GM19035 (cell line): ENCODE measurements around the gene PPARA.
"Not testable (repeated sequence)": the region's sequence is repeated elsewhere in the genome, so short reads cannot be mapped to it uniquely, and the experiment has no call there.

Experiments
- ATAC-seq: cut with Tn5 transposase; IDR thresholded peaks from one replicate; pipeline ENCODE4 v1.9.1; 2021; ENCODE audit not compliant: unreplicated experiment

Gene PPARA

DNA sequence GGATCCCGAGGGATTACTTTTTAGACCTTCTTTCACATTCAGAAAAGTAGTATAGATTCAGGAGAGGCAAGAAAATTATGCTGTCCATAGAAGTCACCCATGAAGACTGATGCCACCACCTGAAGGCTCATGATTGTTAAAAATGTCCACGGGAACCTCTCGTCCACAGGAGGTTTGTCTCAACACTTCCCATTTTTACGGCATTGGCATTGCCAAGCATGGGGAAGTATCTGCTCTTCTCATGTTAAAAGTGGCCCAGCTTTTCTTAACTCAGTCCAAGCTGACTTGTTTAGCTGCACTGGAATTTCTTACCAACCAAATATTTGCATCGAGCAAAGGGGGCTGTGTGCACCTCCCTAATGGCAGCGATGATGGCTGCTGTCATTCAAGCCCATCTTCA is 90.2 kb downstream of the PPARA start:
- ATAC-seq: no peak

DNA sequence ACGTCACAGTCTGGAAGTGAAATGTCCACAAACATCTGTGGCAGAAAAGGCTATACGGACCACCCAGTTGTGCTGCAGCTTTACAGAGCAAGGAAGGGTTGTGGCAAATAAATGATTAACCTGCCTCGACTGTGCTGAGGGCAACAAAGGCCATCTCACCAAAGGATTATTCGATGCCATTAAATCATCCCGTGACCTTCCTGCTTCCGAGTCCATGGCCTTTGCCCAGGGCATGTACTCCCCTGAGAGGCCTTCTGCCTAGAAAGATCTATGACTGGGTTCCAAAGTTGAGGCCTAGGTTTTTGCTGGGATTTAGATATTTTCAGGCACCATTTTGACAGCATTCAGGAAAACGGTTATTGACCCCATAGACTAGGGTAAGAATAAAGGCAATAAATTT is 90.6 kb downstream of the PPARA start:
- ATAC-seq: no peak

DNA sequence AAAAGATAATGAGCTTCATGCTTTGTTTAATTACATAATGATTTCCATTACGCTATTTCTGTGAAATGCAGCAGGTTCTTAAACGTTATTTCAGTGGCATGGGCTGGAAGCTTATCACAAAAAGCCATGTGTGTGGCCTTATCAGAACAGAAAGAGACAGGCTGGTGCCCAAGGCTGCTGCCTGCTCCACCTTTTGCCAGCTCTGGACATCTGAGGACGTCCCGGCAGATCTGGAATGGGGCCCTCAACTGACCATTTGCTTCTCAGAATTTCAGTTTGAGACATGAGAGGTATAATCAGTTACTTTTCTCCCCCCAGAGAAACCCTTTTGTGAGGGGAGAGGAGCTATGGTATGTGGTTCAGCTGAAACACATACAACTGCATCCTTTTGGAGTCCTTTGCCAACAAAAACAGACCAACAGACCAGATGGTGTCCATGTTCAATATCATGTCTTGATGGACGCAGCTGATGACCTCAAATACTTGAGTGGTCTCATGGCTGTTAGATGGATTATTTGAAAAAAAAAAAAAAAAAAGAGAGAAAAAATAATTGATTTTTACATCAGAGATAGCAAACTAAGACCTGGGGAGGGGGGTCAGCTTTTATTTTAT is 91.2 kb downstream of the PPARA start:
- no peak for ATAC-seq

DNA sequence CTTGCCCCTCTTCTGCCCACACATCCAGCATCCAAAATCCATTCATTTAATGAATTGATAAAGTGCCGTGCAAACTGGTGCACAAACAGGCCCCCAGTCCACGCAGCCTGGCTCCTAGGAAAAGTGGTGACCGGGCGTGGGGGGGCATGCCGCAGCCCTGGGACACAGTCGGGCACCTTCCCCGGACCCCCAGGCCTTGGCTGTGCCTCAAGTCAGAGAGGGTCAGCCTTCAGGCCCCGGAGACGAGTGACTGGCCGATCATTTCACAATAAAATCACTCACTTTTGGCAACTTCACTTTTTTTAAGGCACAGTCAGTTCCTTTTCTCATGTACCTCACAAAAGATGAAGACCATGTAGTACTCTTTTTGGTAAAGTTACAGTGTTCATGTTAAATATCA is 91.8 kb downstream of the PPARA start:
- no peak for ATAC-seq

DNA sequence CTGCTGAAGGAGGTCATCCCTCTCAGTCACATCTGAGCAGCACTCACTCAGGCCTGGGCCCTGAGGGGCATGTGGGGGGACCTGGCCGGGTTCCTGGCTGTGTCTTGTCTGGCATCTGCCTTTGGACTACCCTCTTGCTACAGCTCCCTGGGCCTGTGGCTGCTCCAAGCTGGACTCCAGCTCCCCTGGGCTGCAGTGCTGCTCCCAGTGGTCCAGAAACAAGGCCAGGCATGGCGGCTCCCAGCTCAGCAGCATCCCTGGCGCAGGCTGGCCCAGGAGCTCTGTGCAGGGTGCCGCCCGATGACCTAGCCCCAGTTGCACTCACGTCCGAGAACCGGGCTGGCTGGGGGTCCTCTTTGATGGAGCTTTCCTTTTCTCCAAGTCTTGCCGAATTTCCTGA is 94.4 kb downstream of the PPARA start:
- no peak for ATAC-seq

DNA sequence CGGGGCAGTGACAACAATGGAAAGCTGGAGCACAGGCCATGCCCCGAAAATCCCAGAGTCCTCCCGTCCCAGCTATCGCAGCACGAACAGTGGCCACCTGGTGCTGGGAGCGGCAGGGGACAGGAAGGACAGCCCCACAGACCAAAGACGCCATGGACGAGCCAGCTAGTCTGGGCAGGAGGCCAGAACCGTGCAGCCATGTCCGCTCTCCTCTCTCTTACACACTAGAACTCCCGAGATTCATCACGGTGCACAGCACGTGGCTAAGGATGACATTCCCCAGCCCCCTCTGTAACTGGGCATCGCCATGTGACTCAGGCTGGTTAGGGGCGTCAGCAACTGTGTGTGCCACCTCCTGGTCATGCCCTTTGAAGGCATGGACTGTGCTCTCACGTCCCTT is 95.2 kb downstream of the PPARA start:
- ATAC-seq: no peak

DNA sequence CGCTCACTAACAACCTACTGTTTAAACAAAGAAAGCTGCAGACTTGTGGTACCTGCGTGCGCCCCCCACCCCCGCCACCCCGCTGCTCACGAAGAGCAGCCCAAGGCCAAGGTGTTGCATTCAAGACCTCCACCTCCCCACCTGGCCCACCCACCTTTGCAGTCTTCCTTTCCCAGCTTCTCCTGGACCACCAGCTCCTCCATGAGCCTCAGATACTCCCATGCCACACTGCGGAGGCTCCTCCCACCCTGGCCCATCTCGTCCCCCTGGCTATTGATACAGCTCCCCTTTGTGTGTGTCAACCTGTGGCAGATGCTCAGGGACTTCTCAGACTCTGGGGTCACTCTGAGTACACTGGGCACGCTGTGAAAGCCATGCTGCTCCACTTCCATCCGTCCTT is 95.9 kb downstream of the PPARA start:
- ATAC-seq: no peak

DNA sequence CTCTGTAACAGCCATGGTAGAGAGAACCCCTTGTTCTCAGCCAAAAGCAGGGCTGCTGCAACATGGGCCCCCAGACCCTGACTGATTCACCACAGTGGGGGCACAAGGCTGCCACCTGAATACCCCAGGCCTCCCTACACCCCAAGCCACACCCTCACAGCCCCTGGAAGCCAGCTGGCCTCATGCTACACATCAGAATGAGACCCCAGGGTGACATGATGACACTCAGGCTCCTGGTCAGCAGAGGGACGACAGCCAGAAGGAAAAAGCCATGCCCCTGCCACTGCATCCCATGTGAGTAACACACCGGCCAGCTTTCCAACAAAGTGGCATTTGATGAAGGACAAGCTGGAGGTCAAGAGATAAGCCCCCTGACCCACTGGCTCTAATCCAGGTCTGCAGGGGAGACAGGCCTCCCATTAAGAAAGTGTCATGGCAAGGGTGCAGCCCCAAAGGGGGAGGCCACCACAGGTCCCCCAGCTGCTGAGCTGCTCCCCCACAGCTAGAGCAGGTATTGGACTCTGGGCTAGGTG is 97.2 kb downstream of the PPARA start:
- no peak for ATAC-seq

DNA sequence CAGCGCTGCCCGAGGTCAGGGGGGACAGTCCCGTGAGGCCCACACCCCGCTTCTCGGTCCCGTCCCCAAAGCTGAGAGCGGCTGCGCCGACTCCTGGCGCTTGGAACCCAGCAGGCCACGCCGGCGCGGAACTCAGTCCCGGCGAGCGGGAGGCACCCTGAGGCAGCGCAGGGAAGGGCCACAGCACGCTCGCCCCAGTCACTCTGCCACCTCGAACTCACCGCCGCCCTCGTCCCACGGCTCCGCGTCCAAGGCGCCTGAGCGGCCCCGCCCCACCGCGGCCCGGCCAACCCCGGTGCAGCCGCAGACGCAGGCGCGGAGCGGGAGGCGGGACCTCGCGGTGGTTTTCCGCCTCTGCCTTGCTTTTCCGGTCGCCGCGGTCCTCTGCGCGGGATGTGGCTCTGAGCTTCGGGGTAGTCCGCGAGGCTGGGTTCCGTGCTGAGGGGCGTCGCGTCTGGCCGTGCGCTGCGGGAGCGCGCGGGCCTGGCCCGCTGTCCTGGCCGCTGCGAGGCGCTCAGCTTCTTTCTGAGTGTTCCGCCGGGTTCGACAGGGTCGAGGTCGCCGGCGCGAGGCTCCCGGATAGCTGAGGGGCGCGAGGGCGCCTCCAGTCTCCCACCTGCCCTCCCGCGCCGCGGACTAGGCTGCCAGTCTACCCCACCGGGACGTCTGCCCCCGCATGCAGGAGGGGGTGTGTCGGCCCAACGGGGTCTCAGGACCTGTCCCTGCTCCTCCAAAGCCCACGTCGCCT is 99.9 kb downstream of the PPARA start, which contains the start of gene CDPF1:
Gene CDPF1 (minus strand): TSS at position 259 of the 748 bp plus-strand sequence. CDS start 2,009 bp downstream, outside the sequence.
- ATAC-seq: peak; percentile 79

DNA sequence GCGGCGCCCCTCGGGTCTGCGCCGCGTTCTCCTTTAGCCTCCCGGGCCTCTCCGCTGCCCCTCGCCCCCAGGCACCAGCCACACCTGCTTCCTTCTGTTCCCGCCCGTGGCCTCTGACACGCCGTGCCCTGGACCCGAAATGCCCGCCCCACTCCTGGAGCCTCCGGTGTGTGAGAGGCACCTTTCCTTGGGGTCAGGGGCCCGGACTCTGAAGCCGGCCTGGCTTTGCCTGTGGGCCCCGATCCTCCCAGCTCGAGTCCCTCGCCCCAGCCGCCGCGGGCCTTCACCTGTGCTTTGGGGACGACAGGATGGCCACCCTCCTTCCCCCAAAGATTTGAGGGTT is 100.4 kb downstream of the PPARA start:
- ATAC-seq: peak; percentile 26

DNA sequence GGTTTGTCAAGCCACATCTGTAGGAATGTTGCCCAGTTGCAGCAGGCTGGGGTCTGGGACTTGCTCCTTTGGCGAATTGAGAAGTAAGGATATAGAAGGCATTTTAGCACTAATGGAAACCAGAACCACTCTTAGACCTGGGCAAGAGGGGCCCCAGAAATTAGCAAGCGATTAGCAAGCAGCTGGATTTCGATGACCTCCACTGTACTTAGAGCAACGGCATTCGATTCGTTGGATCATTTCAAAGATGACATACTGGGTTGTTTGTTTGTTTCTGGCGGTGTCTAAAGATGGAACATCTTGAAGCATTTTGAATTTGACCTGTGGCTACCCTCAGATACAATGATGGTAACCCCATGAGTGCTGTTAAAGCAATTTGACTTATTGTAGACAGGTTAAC is 100.9 kb downstream of the PPARA start:
- ATAC-seq: no peak

DNA sequence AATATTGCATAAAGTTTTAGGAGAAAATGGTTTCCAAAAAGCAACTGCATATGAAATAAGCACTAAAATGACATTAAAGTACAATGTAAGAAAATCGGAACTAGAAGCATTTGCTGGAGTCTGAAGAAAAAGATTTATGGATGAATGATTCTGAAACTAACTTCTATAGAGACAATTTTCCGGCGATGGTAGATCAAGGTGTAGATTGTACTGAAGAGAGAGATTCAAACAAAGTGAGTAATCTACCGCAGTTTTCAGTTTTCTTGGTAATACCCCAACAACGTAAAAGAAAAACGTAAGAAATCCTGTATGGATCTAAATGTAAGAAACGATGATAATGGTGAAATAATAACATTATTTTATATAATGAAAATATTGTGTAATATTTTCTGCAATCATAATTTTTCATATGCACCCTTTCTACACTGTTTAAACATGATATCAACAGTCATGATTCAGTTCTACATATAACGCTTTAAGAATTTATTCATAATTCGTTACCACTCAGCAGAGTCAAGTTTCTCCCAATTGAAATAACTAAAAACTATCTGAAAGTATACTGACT is 101.6 kb downstream of the PPARA start:
- no peak for ATAC-seq

DNA sequence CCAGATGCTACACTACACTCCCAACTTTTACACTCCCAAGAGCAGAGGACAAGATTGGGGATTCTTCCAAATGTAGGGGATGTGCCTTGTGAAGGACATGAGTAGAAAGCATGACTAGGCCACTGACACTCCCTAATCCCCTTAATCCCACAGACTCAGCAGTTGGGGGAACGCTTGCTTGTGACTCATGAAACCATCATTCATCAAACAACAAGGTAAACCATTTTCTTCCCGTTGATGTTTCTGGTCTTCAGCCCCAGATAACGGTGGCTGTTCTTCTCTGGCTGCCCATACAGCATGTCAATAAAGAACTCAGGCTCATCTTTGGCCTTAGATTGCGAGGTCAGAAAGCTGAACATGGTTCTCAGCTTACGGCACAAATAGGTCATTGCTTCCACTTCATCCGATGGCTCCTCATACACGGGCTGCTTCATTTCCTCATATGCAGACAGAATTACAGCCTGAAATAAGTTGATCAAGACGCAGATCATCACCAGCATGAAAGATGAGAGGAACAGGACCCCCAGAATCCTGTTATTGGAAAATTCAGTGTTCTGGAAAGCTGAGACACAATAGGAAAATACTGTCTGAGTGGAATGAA is 106.1 kb downstream of the PPARA start:
- no peak for ATAC-seq

DNA sequence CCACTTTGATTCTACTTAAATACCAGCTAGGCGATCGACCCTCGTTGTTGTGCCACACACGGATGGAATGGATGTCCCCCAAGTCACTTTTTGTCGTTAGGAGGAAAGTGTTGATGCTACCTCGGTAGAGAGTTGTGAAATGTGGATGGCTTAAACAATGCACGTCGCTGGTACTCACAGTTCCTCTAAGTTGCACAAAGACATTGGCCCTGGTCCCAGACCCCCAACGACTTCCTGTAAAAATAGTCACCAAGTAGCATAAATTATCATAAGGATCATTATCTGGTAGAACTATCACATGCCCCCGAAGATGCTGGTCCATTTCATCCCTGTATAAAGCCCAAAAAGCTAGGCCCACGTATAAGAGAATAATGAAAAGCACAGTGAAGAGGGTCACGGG is 109.0 kb downstream of the PPARA start:
- ATAC-seq: no peak

DNA sequence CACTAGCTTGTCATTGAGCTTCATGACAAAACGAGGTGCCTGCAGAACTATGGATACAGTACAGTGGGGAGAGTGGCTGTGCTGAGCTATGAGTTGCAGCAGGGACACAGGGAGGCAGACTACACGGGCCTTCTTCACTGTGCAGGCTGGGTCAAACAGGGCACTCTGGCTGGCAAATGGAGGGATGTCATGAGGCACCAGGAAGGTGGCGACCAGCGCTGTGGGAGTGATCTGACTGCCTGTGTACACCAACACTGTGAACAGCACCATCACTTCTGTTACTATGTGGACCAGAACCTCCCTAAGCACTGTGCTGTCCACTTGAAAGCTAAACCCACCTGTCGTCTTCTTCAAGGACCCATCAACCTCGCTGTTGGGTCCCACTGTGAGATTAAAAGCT is 109.7 kb downstream of the PPARA start:
- no peak for ATAC-seq

DNA sequence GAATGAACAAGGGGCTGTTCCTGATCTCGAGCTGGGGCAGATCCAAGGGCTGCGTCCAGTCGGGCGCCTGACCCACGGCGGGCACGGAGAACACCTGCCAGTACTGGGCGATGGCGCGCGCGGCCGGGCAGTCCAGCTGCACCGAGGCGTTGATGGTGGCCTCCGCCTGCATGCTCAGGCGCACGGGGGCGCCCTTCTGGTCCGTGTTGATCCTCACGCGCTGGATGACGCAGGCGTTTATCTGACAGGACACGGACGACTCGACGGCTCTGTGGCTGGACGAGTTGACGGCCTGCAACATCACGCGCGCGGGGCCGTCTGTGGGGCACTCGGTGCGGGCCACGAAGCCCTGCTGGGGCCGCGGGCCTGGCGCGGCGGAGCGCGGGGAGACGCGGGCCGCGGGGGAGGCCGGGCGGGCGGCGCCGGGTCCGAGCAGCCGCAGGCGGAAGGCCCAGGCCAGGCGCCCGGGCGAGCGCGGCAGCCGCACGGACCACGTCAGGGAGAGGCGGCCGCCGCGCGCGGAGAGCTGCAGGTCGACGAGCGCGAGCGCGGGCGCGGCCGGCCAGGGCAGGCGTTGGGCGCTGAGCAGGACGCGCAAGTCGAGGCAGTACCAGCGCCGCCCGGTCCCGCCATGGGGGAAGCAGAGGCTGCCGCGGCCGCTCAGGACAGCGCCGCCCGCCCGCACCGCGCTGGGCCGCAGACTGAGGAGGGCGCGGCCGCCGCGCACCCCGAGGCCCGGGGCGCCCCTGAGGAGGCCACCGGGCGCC is 112.3 kb downstream of the PPARA start:
- ATAC-seq: no peak

DNA sequence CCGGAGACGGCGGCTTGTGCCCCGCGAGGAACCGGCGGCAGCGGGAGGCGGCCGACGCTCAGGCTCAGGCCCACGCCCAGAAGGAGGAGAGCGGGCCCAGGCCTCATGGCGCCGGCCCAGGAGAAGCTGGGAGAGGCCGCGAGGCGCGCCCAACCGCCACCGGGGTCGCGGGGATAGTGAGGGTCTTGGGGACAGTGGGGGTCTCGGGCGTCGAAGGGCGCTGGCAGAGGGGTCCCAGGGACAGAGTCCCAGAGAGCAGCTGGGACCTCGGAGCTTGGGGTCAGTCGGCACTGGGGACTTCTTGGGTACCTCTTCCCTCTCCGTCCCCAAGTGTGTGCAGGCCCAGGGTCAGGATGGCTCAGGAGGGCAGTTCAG is 112.9 kb downstream of the PPARA start, which contains the start of gene PKDREJ:
Gene PKDREJ (minus strand): TSS at position 128 of the 375 bp plus-strand sequence. CDS start 21 bp downstream, at position 107.
- no peak for ATAC-seq

DNA sequence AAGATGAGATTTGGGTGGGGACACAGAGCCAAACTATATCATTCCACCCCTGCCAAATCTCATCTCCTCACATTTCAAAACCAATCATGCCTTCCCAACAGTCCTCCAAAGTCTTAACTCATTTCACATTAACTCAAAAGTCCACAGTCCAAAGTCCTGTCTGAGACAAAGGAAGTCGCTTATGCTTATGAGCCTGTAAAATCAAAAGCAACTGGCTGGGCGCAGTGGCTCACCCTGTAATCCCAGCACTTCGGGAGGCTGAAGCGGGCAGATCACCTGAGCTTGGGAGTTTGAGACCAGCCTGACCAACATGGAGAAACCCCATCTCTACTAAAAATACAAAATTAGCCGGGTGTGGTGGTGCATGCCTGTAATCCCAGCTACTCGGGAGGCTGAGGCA is 114.2 kb downstream of the PPARA start:
- ATAC-seq: not testable (repeated sequence)

DNA sequence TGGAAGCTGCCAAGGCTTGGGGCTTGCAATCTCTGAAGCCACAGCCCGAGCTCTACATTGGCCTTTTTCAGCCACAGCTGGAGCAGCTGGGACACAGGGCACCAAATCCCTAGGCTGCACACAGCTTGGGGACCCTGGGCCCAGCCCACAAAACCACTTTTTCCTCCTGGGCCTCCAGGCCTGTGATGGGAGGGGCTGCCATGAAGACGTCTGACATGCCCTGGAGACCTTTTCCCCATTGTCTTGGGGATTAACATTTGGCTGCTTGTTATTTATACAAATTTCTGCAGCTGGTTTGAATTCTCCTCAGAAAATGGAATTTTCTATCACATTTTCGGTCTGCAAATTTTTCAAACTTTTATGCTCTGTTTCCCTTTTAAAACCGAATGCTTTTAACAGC is 115.3 kb downstream of the PPARA start:
- ATAC-seq: not testable (repeated sequence)

DNA sequence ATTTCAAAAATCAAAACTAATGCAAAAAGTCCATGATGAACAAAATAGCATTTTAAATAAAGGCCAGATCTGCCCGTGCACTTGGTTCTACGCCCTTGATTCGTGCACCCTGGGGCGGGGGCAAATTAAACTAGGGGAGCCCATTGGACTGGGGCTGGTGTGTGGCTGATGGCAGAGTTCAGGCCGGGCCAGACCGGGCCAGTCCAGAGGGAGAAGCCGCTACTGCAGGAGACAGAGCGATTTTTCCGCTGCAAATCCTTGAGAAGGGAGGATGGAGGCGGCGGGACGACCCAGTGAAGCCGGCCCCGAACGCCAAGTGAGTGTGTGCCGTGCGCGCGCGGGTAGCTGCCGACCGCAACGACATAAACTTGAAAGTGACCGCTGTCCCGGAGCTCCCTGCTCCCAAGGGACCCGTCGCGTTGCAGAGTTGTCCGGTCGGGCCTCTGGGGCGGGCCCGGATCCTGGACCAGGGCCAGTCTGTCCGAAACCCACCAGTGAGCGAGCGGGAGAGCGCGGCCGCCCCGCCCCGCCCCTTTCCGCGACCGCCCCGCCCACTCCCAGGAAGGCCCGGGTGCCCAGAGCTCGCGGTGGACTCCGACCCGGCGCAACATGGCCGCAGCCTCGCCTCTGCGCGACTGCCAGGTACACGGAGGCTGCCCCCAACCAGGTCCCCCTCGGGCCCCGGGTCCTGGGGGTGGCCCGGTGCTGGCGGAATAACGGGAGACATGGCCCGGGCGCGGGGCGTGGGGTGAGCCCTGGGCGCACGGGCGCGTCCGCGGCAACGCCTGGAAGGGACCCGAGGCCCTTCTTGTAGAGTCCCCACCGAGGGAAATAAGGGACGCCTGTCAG is 117.3 kb downstream of the PPARA start, which contains the start of gene TTC38:
Gene TTC38 (plus strand): TSS at position 578 of the 849 bp plus-strand sequence. CDS start 32 bp downstream, at position 610.
- ATAC-seq: no peak
